GM06990 (cell line): ENCODE data around the gene RNF31.

Source experiments
- DNase-seq: peaks from one replicate; pipeline ENCODE4 v3.0.0-alpha.2; 2011; ENCODE audit not compliant: insufficient read length; ENCODE audit errors: extremely low read depth
- H3K27me3 ChIP-seq: replicated peaks from 2 replicates; pipeline ENCODE4 v1.6.0; 2011; ENCODE audit warnings: low read length; ENCODE audit not compliant: control insufficient read depth, insufficient read depth
- H3K36me3 ChIP-seq: 2 replicates; pipeline ENCODE4 v1.5.1; 2011; ENCODE audit warnings: low read length; ENCODE audit not compliant: control insufficient read depth, insufficient read depth
- H3K4me3 ChIP-seq: replicated peaks from 2 replicates; pipeline ENCODE4 v1.5.1; 2011; ENCODE audit warnings: low read depth, mild to moderate bottlenecking, control low read depth, low read length
- CTCF ChIP-seq: IDR thresholded peaks from 2 replicates; pipeline ENCODE4 v1.5.1; 2011; ENCODE audit warnings: low read length, control low read depth, mild to moderate bottlenecking, inconsistent platforms; ENCODE audit not compliant: insufficient read depth, poor library complexity, severe bottlenecking

The RNF31 gene

GRCh38 chr14:24188251-24189058, 41.2 kb downstream of the RNF31 start, which contains the start of gene IPO4:
Gene IPO4 (minus strand): TSS chr14:24188816. CDS start chr14:24188787, 29 bp downstream.
- H3K36me3 ChIP-seq = peaks cover 42% of the 10 kb centered on the region
- TF ChIP-seq CTCF = no peak
- peak; percentile 89 for DNase-seq
- peak within 1 kb of the TSS; percentile 83 for H3K4me3 ChIP-seq
- no peaks in the 10 kb centered on the region for H3K27me3 ChIP-seq

GRCh38 chr14:24189059-24189375, 41.7 kb downstream of the RNF31 start:
- H3K4me3 ChIP-seq = peak overlapping the region; percentile 29
- peaks cover 37% of the 10 kb centered on the region for H3K36me3 ChIP-seq
- DNase-seq = no peak
- no peaks in the 10 kb centered on the region for H3K27me3 ChIP-seq
- TF ChIP-seq CTCF = no peak

GRCh38 chr14:24189460-24189859, 42.2 kb downstream of the RNF31 start:
- Histone ChIP-seq H3K36me3 (peaks cover 33% of the 10 kb centered on the region), H3K27me3 (no peaks in the 10 kb centered on the region), H3K4me3 (no peak overlapping the region)
- no peak for DNase-seq
- TF ChIP-seq CTCF = no peak

- DNase-seq = no peak
- no peak for TF ChIP-seq CTCF
- Histone ChIP-seq H3K36me3 (peaks cover 24% of the 10 kb centered on the region), H3K4me3 (no peak overlapping the region), H3K27me3 (no peaks in the 10 kb centered on the region)
These were observed 43.1 kb downstream of the RNF31 start for GRCh38 chr14:24190416-24190815.

- no peak for TF ChIP-seq CTCF
- DNase-seq = no peak
- Histone ChIP-seq H3K27me3 (no peaks in the 10 kb centered on the region), H3K4me3 (no peak overlapping the region), H3K36me3 (peaks cover 8% of the 10 kb centered on the region)
These were observed 45.6 kb downstream of the RNF31 start for GRCh38 chr14:24192933-24193332.
